NT2/D1 (cell line): ENCODE measurements around the gene SEMA7A.

Experiments
- SUZ12 ChIP-seq: IDR thresholded peaks from 2 replicates; pipeline ENCODE4 v1.6.1; 2011; ENCODE audit not compliant: insufficient read length, insufficient read depth; ENCODE audit errors: extremely low read depth
- YY1 ChIP-seq: IDR thresholded peaks from 2 replicates; pipeline ENCODE4 v1.6.1; 2011; ENCODE audit not compliant: insufficient read length, insufficient read depth
- ZNF274 ChIP-seq: IDR thresholded peaks from 2 replicates; pipeline ENCODE4 v1.6.1; 2011; ENCODE audit warnings: mild to moderate bottlenecking, low read depth, low read length

- TF ChIP-seq YY1 (no peak), SUZ12 (no peak), ZNF274 (no peak)
Observed at GRCh38 chr15:74374648-74375302, 59.0 kb downstream of the SEMA7A start.
